ENCODE measurements around the gene PRKCH.

PRKCH gene

GRCh38 chr14:61478971-61479473 is 157.6 kb downstream of the PRKCH start:
- no peak for DNase-seq

- no peak for DNase-seq
Observed at GRCh38 chr14:61479746-61480502, 158.5 kb downstream of the PRKCH start.

DNA sequence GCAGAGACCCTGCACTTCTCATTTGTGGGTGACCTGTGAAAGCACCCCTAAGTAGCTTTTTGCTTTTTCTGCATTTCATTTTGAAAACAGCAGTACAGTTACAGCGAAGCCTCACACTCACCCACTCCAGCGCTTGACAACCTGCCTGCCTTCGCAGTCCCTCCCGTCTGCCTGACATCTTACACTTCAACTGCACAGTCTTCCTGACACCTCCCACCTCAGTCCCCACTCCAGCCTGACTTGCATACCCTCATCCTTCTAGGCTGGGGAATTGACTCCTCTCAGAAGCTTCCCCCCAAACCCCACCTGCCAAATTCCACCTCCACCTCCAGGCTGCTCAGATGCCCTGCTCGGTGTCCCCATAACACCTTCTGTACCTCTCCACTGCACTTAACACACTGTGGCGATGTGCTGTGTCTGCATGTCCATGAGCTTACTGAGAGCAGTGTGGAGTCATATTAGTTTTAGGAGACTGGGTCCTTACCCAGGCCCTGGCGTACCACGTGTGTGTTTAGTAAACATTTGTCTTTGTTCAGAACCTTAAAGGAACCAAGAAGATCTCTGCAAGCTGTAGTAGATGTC is 159.4 kb downstream of the PRKCH start:
- DNase-seq: no peak

DNA sequence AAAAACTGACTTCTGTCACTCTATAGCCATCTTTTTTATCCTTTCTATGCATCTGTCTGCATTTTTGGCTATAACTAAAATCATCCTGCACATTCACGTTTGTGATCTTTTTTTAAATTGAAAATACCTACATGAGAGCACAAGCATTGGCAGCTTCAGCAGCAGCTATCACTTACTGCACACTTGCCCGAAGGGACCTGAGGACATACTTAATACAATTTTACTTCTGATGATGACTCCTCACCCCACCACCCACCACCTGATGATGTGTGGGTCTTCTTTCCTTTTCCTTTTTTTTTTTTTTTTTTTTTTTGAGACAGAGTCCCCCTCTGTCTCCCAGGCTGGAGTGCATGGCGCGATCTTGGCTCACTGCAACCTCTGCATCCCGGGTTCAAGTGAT is 160.3 kb downstream of the PRKCH start:
- DNase-seq: no peak

DNA sequence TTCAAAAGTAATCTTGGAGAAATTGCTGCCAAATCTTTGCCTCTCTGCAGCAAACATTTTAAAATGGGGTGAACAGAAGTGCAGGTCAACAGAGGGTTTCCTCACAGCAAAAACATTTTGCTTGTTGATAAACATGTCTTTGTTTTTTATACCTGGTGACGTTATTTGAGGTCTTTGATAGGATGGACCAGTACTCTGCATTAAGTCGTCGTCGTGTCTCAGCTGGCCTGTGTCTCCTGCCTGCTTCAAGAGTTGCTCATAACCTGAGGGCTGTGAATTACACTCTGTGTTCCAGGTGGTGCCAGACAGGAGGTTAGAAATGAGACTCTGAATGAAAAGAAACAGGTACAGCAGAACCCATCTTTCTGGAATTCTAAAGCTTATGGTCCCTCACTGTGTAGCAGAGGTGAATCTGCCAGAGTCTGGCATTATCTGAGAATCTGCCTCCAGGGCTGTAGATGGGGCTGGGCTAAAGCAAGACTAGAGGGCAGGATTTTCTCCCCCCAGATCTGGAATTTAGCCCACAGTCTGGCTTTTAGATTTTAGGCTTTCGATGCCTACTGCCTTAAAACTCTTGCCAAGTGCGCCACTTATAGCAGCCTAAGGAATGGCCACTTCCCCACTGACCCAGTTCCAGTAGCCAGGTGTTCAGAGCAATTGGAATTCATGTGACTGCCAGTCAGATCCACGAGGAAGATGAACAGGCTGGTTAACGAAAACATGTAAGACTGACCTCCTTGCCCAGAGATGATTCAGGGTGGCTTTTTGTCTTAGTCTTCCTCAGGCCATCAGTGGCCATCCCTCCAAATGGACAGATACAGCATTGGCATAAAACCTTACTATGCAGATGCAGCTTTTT is 161.2 kb downstream of the PRKCH start:
- DNase-seq: no peak

- DNase-seq: no peak
Observed at GRCh38 chr14:61483476-61483875, 162.1 kb downstream of the PRKCH start.

DNA sequence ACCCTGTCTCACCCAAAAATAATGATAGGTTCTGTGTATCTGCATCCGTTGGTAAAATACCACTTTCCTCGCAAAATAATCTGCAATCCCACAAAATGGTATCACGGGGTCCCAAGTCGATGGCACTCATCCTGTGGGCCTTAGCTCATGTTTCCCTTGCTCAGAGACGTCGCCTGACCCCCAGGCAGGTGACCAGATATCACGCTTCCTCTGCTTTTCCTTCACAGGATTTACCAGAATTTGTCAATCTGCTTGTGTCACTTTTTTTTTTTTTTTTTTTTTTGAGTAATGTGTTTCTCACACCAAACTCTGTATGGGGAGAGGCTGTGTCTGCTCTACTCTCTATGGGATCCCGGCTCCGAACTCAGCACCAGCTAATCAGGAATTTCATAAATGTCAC is 162.7 kb downstream of the PRKCH start:
- no peak for DNase-seq

DNA sequence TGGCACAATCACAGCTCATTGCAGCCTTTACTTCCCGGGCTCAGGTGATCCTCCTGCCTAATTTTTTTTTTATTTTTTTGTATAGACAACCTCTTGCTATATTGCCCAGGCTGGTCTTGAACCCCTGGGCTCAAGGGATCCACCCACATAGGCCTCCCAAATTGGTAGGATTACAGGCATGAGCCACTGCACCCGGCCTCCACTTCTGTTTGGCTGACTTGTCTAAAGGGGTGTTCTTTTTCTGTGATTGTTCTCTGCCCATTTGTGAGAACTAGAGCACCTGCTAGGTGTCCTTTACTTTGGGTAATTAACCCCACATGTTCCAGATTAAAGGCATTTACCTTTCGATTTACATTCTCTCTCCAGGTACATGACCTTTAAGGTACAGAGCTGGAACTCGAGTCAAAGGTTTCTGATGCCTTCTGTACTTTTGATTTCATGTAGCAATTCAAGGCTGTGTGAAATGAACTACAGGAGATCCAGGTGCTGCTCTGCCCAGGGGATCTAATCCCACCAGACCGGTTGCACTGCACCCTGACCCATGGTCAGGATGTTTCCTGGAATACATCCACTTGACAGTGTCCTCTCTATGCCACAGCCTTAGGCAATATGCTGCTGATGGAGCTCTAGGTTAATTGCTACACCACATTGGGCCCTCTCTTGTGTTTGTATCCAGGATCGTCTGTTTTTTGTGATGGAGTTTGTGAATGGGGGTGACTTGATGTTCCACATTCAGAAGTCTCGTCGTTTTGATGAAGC is 163.6 kb downstream of the PRKCH start:
- DNase-seq: no peak

DNA sequence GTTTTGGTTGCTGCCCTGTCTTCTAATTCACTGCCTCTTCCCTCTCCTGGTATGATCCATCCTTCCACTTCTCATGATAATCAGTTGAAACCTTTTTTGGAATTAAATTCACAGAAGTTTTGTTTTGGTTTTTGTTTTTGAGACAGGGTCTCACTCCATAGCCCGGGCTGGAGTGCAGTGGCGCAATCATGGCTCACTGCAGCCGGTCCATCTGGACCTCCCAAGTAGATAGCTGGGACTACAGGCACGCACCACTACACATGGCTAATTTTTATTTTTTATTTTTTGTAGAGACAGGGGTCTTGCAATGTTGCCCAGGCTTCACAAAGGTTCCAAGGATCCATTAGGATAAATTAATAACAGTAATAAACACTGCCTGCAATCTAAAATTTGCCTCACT is 164.3 kb downstream of the PRKCH start:
- DNase-seq: no peak

DNA sequence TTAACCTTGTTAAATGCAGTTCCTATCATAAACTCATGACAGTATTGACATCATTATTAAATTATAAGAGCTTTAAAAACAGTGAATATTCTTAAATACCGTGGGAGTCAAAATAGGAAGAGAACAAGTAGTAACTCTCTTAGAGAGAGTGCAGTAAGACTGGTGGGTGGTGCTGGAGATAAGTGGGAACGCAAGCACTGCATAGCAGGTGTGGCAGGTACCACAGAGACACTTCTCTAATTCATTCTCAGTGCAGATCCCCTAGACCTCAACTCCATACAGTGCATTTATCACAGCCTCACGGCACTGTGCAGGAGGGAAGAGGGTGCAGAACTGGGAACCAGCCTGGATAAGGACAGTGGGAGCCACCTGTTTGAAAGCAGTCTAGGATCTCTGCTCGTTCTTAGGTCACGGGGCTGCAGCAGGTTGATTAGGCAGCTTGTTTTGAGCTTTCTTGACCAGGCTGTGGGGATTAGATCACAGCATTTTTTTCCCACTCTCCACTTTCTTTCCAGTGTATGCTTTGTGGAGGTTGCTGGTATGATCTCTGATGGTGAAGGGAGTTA is 165.6 kb downstream of the PRKCH start:
- no peak for DNase-seq

- no peak for DNase-seq
Observed at GRCh38 chr14:61488417-61489401, 167.3 kb downstream of the PRKCH start.

DNA sequence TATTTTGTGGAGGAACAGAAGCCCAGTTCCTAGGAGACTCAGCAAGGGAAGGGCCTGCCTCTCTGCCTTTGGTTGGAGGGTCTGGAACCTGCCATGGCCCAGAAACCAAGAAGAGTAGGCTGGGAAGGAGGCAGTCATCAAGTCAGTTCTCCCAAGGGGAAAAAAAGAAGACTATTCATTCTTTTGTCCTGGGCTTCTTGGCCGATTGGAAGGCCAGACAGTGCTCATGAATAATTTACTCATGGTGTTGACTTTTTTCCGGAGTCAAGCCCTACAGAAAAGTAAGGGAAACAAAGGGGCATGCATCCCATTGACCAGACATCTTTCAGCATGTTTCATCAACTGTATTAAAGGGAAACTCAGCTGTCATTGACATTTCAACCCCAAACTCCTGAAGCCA is 168.1 kb downstream of the PRKCH start:
- DNase-seq: no peak

DNA sequence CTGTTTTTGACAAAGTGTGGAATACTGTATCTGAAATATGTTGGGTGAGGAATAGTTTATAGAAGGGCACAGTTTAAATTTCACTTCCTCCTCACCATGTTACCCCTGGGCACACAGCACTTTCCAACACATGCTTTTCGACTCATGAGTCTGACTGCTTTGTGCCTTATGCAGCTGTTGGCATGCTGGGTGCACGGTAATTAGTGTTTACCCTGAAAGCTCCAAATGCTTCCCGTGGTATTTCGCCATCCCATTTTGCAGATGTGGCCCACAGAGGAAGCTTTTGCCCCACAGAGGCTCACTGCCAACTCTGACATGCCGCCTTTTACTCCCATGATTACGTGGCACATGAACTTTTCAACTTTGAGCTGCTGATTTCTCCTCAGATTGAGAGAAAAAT is 168.6 kb downstream of the PRKCH start:
- no peak for DNase-seq

GRCh38 chr14:61491224-61491623 is 169.8 kb downstream of the PRKCH start:
- no peak for DNase-seq

- no peak for DNase-seq
Observed at GRCh38 chr14:61491876-61492434, 170.6 kb downstream of the PRKCH start.

- DNase-seq: no peak
Observed at GRCh38 chr14:61492474-61492873, 171.1 kb downstream of the PRKCH start.

- DNase-seq: no peak
Observed at GRCh38 chr14:61493239-61493638, 171.9 kb downstream of the PRKCH start.

DNA sequence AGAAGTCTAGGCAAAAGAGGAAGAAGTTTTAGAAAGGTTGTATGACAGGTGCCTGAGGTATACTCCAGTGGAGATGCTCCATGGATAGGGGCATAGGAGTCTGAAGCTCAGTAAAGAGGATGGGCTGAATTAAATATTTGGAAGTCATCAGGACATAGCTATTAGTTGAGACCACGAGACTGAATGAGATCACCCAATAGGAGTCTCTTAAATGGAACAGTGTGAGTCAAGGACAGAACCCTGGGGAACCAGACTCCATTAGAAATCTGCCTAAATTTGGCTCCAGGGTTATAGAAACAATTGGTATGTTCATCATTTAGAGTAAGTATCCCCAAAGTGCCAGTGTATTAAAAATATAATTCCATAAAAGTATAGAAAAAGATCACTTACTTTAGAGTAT is 172.6 kb downstream of the PRKCH start:
- DNase-seq: no peak

DNA sequence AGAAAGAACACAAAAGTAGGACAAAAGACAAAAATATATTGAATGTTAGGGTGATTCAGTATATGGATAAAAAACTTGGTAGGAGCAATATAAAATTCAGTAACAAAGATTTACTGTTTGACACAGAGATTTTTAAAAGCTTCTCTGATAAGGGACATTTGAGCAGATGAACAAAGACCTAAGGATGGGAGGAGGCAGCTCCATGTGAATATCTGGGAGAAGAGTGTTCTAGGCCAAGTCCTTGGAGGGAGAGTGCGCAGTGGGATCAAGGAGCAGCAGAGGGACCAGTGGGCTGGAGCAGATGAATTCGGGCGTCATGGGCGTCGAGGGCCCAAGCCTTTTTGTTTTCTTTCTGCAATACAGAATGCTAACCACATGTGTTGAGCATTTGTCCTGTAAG is 174.4 kb downstream of the PRKCH start:
- no peak for DNase-seq

- DNase-seq: no peak
Observed at GRCh38 chr14:61498303-61498702, 176.9 kb downstream of the PRKCH start.

DNA sequence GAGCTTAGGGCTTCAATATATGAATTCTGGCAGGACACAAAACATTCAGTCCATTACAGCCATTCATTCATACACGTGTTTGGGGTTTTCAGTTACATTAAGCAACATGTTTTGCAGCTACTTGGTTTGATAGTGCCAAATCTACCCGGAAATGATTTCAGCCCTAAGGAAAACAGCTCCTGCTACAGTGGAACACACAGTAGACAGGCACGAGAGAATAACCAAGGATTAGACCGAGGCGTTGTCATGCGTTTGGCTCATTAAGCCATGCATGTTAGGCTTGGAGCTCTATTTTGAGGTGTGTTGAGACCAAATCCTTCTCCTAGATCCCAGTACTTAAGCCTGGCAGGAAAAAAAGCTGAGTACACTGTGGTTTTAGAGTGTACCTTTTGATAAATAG is 177.4 kb downstream of the PRKCH start:
- DNase-seq: no peak

Data from cerebellar nuclear complex (tissue), 1 donor.